ENCODE data around the gene GATB. TPM values are rescaled to one million over a fixed set of nuclear protein-coding genes. Genes with fewer than 3 reads are reported as not detected.

GATB gene
- total RNA-seq, 1 experiment from 2014 or later: 20.4 TPM

- no peaks in the 10 kb centered on the region for H3F3A ChIP-seq (ENCODE audit: low read length, unreplicated experiment)
- ChIA-PET CTCF (no interaction called here), POLR2A (ENCODE audit: unreplicated experiment) (no interaction called here)
- H4K20me1 ChIP-seq (ENCODE audit: low read length): no peaks in the 10 kb centered on the region
- H3K9ac ChIP-seq (ENCODE audit: low read length): no peak overlapping the region
- H3K4me1 ChIP-seq (ENCODE audit: insufficient read depth, low read length): no peaks in the 10 kb centered on the region
- no peaks in the 10 kb centered on the region for H3K27me3 ChIP-seq (ENCODE audit: low read length)
- peak; percentile 24 for DNase-seq
- no peak overlapping the region for H3K4me3 ChIP-seq (ENCODE audit: low read length)
- no peak overlapping the region for H3K27ac ChIP-seq (ENCODE audit: low read length)
- intact Hi-C loops (cut with micrococcal nuclease): no loop called here
- H3K9me2 ChIP-seq (replicated peaks; ENCODE audit: low read length): no peaks in the 10 kb centered on the region
- no peak overlapping the region for H2AFZ ChIP-seq (ENCODE audit: low read length)
- TF ChIP-seq EZH2 (IDR thresholded peaks at IDR 0.05; ENCODE audit: low read length, unreplicated experiment) (no peak), EZH2phosphoT487 (IDR thresholded peaks at IDR 0.05; ENCODE audit: borderline replicate concordance, low read length) (no peak)
- H3K4me2 ChIP-seq (ENCODE audit: low read length): no peak overlapping the region
- H3K79me2 ChIP-seq (ENCODE audit: low read length): no peaks in the 10 kb centered on the region
- no peak for ATAC-seq
- no peaks in the 10 kb centered on the region for H3K9me3 ChIP-seq (ENCODE audit: low read length)
- no TSS peak for BruUV-seq (replicated peaks)
- no peaks in the 10 kb centered on the region for H3K36me3 ChIP-seq (ENCODE audit: low read depth, low read length)
These were observed 7.8 kb downstream of the GATB start for GRCh38 chr4:151753056-151753455.

DNA sequence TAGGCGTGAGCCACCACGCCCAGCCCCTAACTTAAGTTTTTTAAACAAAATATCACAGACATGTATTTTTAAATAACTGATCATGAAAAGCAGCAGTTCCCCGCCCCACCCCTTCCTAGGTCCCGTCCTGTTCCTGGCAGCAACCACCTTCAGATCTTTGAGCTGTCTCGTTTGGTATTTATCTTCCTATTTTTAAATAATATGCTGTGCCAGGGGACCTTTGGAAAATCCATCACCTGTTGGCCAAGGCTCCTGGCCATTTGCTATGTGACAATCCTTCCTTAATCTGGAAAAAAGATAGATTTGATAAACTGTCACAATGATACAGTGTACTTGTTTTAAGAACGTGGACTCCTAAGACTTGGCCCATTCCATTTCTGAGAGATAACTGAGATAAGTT is 10.7 kb downstream of the GATB start:
- Histone ChIP-seq H3F3A (ENCODE audit: low read length, unreplicated experiment) (no peaks in the 10 kb centered on the region), H3K79me2 (ENCODE audit: low read length) (peaks cover 17% of the 10 kb centered on the region; the same call in 1 of the 2 replicates), H3K27me3 (ENCODE audit: low read length) (no peaks in the 10 kb centered on the region), H3K4me3 (ENCODE audit: low read length) (no peak overlapping the region), H3K4me2 (ENCODE audit: low read length) (no peak overlapping the region), H3K9ac (ENCODE audit: low read length) (no peak overlapping the region), H2AFZ (ENCODE audit: low read length) (no peak overlapping the region), H3K4me1 (ENCODE audit: insufficient read depth, low read length) (peaks cover 15% of the 10 kb centered on the region), H4K20me1 (ENCODE audit: low read length) (no peaks in the 10 kb centered on the region), H3K36me3 (ENCODE audit: low read depth, low read length) (no peaks in the 10 kb centered on the region), H3K27ac (ENCODE audit: low read length) (no peak overlapping the region), H3K9me2 (replicated peaks; ENCODE audit: low read length) (no peaks in the 10 kb centered on the region), H3K9me3 (ENCODE audit: low read length) (no peaks in the 10 kb centered on the region)
- TF ChIP-seq EZH2 (IDR thresholded peaks at IDR 0.05; ENCODE audit: low read length, unreplicated experiment) (no peak), EZH2phosphoT487 (IDR thresholded peaks at IDR 0.05; ENCODE audit: borderline replicate concordance, low read length) (no peak)
- TF ChIP-seq, protein P1, sequence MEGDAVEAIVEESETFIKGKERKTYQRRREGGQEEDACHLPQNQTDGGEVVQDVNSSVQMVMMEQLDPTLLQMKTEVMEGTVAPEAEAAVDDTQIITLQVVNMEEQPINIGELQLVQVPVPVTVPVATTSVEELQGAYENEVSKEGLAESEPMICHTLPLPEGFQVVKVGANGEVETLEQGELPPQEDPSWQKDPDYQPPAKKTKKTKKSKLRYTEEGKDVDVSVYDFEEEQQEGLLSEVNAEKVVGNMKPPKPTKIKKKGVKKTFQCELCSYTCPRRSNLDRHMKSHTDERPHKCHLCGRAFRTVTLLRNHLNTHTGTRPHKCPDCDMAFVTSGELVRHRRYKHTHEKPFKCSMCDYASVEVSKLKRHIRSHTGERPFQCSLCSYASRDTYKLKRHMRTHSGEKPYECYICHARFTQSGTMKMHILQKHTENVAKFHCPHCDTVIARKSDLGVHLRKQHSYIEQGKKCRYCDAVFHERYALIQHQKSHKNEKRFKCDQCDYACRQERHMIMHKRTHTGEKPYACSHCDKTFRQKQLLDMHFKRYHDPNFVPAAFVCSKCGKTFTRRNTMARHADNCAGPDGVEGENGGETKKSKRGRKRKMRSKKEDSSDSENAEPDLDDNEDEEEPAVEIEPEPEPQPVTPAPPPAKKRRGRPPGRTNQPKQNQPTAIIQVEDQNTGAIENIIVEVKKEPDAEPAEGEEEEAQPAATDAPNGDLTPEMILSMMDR (conservative IDR thresholded peaks at IDR 0.05; ENCODE audit: low read depth, low read length): no peak
- no TSS peak for BruUV-seq (replicated peaks)
- ChIA-PET CTCF (no interaction called here), POLR2A (ENCODE audit: unreplicated experiment) (no interaction called here)
- no peak for ATAC-seq
- intact Hi-C loops (cut with micrococcal nuclease): no loop called here
- DNase-seq: no peak

GRCh38 chr4:151745481-151746231 is 15.2 kb downstream of the GATB start:
- peak overlapping the region; percentile 79 for H3K9ac ChIP-seq (ENCODE audit: low read length)
- ATAC-seq (peak; percentile 82), DNase-seq (peak; percentile 62)
- intact Hi-C loops (cut with micrococcal nuclease): no loop called here
- H3K9me3 ChIP-seq (ENCODE audit: low read length): no peaks in the 10 kb centered on the region
- ChIA-PET CTCF (no interaction called here), POLR2A (ENCODE audit: unreplicated experiment) (no interaction called here)
- H3K27ac ChIP-seq (ENCODE audit: low read length): peak overlapping the region; percentile 88
- no peaks in the 10 kb centered on the region for H3F3A ChIP-seq (ENCODE audit: low read length, unreplicated experiment)
- no peak overlapping the region for H3K4me3 ChIP-seq (ENCODE audit: low read length)
- peaks cover 17% of the 10 kb centered on the region; the same call in 1 of the 2 replicates for H3K79me2 ChIP-seq (ENCODE audit: low read length)
- H3K4me2 ChIP-seq (ENCODE audit: low read length): peak overlapping the region; percentile 53
- no peaks in the 10 kb centered on the region for H3K36me3 ChIP-seq (ENCODE audit: low read depth, low read length)
- peaks cover 33% of the 10 kb centered on the region for H3K4me1 ChIP-seq (ENCODE audit: insufficient read depth, low read length)
- no peak overlapping the region for H2AFZ ChIP-seq (ENCODE audit: low read length)
- H3K27me3 ChIP-seq (ENCODE audit: low read length): no peaks in the 10 kb centered on the region
- no peaks in the 10 kb centered on the region for H3K9me2 ChIP-seq (replicated peaks; ENCODE audit: low read length)
- TF ChIP-seq EZH2phosphoT487 (IDR thresholded peaks at IDR 0.05; ENCODE audit: borderline replicate concordance, low read length) (no peak), EZH2 (IDR thresholded peaks at IDR 0.05; ENCODE audit: low read length, unreplicated experiment) (no peak)
- TF ChIP-seq, protein P1 (conservative IDR thresholded peaks at IDR 0.05; ENCODE audit: low read depth, low read length): no peak
- H4K20me1 ChIP-seq (ENCODE audit: low read length): no peaks in the 10 kb centered on the region
- no TSS peak for BruUV-seq (replicated peaks)
